Right lobe of liver (tissue), 6 donors: Measurements from ENCODE around the gene KIR2DL1. TPM values are rescaled to one million over a fixed set of nuclear protein-coding genes. Genes with fewer than 3 reads are reported as not detected.
"Not testable (repeated sequence)": the region's sequence is repeated elsewhere in the genome, so short reads cannot be mapped to it uniquely, and the experiment has no call there.

Experiments
- ATAC-seq, 4 donors: fragments of 200-7000 bp; cut with Tn5 transposase; one replicate each; pipeline ENCODE4 v1.9.1; 2020; ENCODE audit warnings: mild to moderate bottlenecking in 4 of 4, moderate library complexity in 4 of 4
- DNase-seq, 3 donors: peaks; one replicate each; pipeline ENCODE4 v3.0.0-alpha.2; 2020
- H3K27ac ChIP-seq, 3 donors: fragments of 200-600 bp; one replicate each; pipeline ENCODE4 v1.8.0; 2022
- H3K27me3 ChIP-seq, 2 donors: fragments of 200-600 bp; one replicate each; pipeline ENCODE4 v1.8.0; 2022
- H3K36me3 ChIP-seq, 4 donors: fragments of 200-600 bp; sonication (generic) in 1 of 4; one replicate each; pipeline versions ENCODE4 v1.5.1 to v1.8.0; 2017 to 2022; ENCODE audit warnings: control low read depth in 1 of 4
- H3K4me1 ChIP-seq, 4 donors: fragments of 200-600 bp; sonication (generic) in 1 of 4; one replicate each; pipeline versions ENCODE4 v1.5.1 to v1.8.0; 2017 to 2022; ENCODE audit warnings: control low read depth in 1 of 4
- H3K4me3 ChIP-seq, 3 donors: fragments of 200-600 bp; one replicate each; pipeline ENCODE4 v1.8.0; 2022
- H3K9me3 ChIP-seq, 4 donors: fragments of 200-600 bp; sonication (generic) in 1 of 4; one replicate each; pipeline versions ENCODE4 v1.5.1 to v1.8.0; 2017 to 2022; ENCODE audit warnings: control low read depth in 1 of 4
- POLR2A ChIP-seq: fragments of 450-650 bp; IDR thresholded peaks from one replicate; pipeline ENCODE4 v1.6.1; 2017; ENCODE audit warnings: antibody characterized with exemption, mild to moderate bottlenecking
- WGBS: methylation state at CpG from one replicate; pipeline ENCODE4 v1.1.6; 2018; ENCODE audit warnings: low coverage, low lambda C conversion rate; ENCODE audit not compliant: insufficient coverage; ENCODE audit errors: missing lambda C conversion rate; 5-methylcytosine and 5-hydroxymethylcytosine counted together
- intact Hi-C, 2 donors: fragments of 100-400 bp; cut with DNase I; formaldehyde crosslinking; loops; one replicate each; pipeline versions ENCODE4 v1.11.2 to v1.14.1; 2022
- long read RNA-seq: library from polyadenylated mRNA; unstranded; transcript quantifications from one replicate; pipeline ENCODE4 v2.0.0, GENCODE V29; 2019
- total RNA-seq, 6 experiments: library from RNA; depleted of rRNA in 2 of 6; stranded (reverse); fragments of >200 nt in 2 of 6; fragmentation: NEBNext Ultra II Directional in 3 of 6; extraction: Animal tissue kit (Norgen Biotek cat#: 25700) in 3 of 6; gene quantifications; one replicate each; pipeline versions ENCODE4 v1.1.0 to v1.2.4, GENCODE V29; 2016 to 2023
- TF ChIP-seq, protein P1 (sequence below), 4 donors: fragments of 200-600 bp in 3 of 4; fragments of 450-650 bp in 1 of 4; IDR thresholded peaks; one replicate each; pipeline versions ENCODE4 v1.5.1 to v1.8.0; 2016 to 2022; ENCODE audit warnings: antibody characterized with exemption in 4 of 4, mild to moderate bottlenecking in 2 of 4
- donor health status: DM: no; HTN: yes; CAD: no.
- donor health status: DM: no; HTN: no; CAD: no.
- donor health status: DM: no; HTN: no; CAD: no.
- donor health status: DM: no; HTN: yes; CAD: no.
- donor health status: DM: no; HTN: yes; CAD: no.

KIR2DL1 gene
- under 1 TPM in 1 of 6 experiments, not detected in 5; 0.18 TPM for total RNA-seq
- long read RNA-seq, result 0 reads

- DNase-seq, intact Hi-C loops, H3K36me3 ChIP-seq, H3K4me3 ChIP-seq, H3K4me1 ChIP-seq, H3K27ac ChIP-seq, H3K9me3 ChIP-seq, H3K27me3 ChIP-seq, ATAC-seq: not testable (repeated sequence)
- WGBS, result 94% methylated on average over 5 of the region's 15 CpGs
Measured at GRCh38 chr19:54769646-54770045, at the start of gene KIR2DL1. Gene KIR2DL1 (plus strand): TSS chr19:54769793. CDS start chr19:54769851, 58 bp downstream.

- TF ChIP-seq, protein P1, sequence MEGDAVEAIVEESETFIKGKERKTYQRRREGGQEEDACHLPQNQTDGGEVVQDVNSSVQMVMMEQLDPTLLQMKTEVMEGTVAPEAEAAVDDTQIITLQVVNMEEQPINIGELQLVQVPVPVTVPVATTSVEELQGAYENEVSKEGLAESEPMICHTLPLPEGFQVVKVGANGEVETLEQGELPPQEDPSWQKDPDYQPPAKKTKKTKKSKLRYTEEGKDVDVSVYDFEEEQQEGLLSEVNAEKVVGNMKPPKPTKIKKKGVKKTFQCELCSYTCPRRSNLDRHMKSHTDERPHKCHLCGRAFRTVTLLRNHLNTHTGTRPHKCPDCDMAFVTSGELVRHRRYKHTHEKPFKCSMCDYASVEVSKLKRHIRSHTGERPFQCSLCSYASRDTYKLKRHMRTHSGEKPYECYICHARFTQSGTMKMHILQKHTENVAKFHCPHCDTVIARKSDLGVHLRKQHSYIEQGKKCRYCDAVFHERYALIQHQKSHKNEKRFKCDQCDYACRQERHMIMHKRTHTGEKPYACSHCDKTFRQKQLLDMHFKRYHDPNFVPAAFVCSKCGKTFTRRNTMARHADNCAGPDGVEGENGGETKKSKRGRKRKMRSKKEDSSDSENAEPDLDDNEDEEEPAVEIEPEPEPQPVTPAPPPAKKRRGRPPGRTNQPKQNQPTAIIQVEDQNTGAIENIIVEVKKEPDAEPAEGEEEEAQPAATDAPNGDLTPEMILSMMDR (IDR thresholded peaks at IDR 0.05), result no peak
- no peak for TF ChIP-seq POLR2A
- intact Hi-C loops, result no loop called here
- whole genome bisulfite sequencing, result 77% methylated on average over 8 of the region's 9 CpGs
Measured at GRCh38 chr19:54724142-54724541, 45.5 kb upstream of the KIR2DL1 start, which contains the start of gene KIR3DL3. Gene KIR3DL3 (plus strand): TSS chr19:54724442. CDS start chr19:54724497, 55 bp downstream.

GRCh38 chr19:54724644-54725043, 44.9 kb upstream of the KIR2DL1 start:
- Histone ChIP-seq H3K4me3 (no peak overlapping the region), H3K36me3 (no peaks in the 10 kb centered on the region), H3K9me3 (no peaks in the 10 kb centered on the region), H3K4me1 (no peaks in the 10 kb centered on the region), H3K27me3 (no peaks in the 10 kb centered on the region), H3K27ac (no peak overlapping the region)
- TF ChIP-seq, protein P1 (IDR thresholded peaks at IDR 0.05), result no peak
- TF ChIP-seq POLR2A, result no peak
- intact Hi-C loops, result no loop called here
- ATAC-seq (no peak), DNase-seq (no peak)
- 73% methylated on average over 3 of the region's 3 CpGs for WGBS

More at GRCh38 chr19:54724142-54724541, 45.5 kb upstream of the KIR2DL1 start, which contains the start of gene KIR3DL3:
- ATAC-seq (no peak), DNase-seq (no peak)
- H3K27me3 ChIP-seq, result no peaks in the 10 kb centered on the region
- H3K27ac ChIP-seq, result no peak within 1 kb of the TSS
- H3K4me3 ChIP-seq, result no peak within 1 kb of the TSS
- H3K4me1 ChIP-seq, result no peaks in the 10 kb centered on the region
- no peaks in the 10 kb centered on the region for H3K36me3 ChIP-seq
- H3K9me3 ChIP-seq, result no peaks in the 10 kb centered on the region

GRCh38 chr19:54725321-54725720, 44.3 kb upstream of the KIR2DL1 start:
- 30% methylated on average over 3 of the region's 7 CpGs for WGBS

DNA sequence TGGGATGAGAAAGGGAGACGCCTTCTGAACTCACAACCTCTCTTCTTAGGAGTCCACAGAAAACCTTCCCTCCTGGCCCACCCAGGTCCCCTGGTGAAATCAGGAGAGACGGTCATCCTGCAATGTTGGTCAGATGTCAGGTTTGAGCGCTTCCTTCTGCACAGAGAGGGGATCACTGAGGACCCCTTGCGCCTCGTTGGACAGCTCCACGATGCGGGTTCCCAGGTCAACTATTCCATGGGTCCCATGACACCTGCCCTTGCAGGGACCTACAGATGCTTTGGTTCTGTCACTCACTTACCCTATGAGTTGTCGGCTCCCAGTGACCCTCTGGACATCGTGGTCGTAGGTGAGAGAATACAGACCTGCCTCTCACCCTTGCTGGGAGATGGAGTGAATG, 42.0 kb upstream of the KIR2DL1 start:
- TF ChIP-seq, protein P1 (IDR thresholded peaks at IDR 0.05), result no peak
- TF ChIP-seq POLR2A, result no peak
- no peak for ATAC-seq
- 60% methylated on average over 1 of the region's 10 CpGs for WGBS
- H3K4me3 ChIP-seq, result no peak overlapping the region
- no peak overlapping the region for H3K27ac ChIP-seq
- no peaks in the 10 kb centered on the region for H3K9me3 ChIP-seq
- no peaks in the 10 kb centered on the region for H3K27me3 ChIP-seq
- no peaks in the 10 kb centered on the region for H3K4me1 ChIP-seq
- no peak for DNase-seq
- H3K36me3 ChIP-seq, result no peaks in the 10 kb centered on the region
- intact Hi-C loops, result no loop called here

More at GRCh38 chr19:54725321-54725720, 44.3 kb upstream of the KIR2DL1 start:
- Histone ChIP-seq H3K4me3 (no peak overlapping the region), H3K27me3 (no peaks in the 10 kb centered on the region), H3K27ac (no peak overlapping the region), H3K36me3 (no peaks in the 10 kb centered on the region), H3K4me1 (no peaks in the 10 kb centered on the region), H3K9me3 (no peaks in the 10 kb centered on the region)
- DNase-seq (no peak), ATAC-seq (no peak)
- intact Hi-C loops, result no loop called here
- TF ChIP-seq POLR2A, result no peak
- TF ChIP-seq, protein P1 (IDR thresholded peaks at IDR 0.05), result no peak
